Endothelial cell of umbilical vein (primary cell): Measurements from ENCODE around the gene ATF3.

ENCODE experiments used
- EZH2 ChIP-seq: IDR thresholded peaks from 2 replicates; pipeline ENCODE4 v1.6.1; 2012; ENCODE audit warnings: borderline replicate concordance, low read depth, mild to moderate bottlenecking, moderate library complexity, low read length, inconsistent platforms; ENCODE audit not compliant: severe bottlenecking
- TF ChIP-seq, protein P1 (sequence below), 2 donors: IDR thresholded peaks; 1 replicate in 1 of 2; 2 replicates in 1 of 2; pipeline ENCODE4 v1.5.1; 2011; ENCODE audit warnings: low read length in 2 of 2, mild to moderate bottlenecking in 2 of 2, moderate library complexity in 2 of 2, control low read depth in 1 of 2, inconsistent platforms in 1 of 2, low read depth in 1 of 2; ENCODE audit not compliant: insufficient read depth in 1 of 2; ENCODE audit errors: extremely low read depth in 1 of 2

DNA sequence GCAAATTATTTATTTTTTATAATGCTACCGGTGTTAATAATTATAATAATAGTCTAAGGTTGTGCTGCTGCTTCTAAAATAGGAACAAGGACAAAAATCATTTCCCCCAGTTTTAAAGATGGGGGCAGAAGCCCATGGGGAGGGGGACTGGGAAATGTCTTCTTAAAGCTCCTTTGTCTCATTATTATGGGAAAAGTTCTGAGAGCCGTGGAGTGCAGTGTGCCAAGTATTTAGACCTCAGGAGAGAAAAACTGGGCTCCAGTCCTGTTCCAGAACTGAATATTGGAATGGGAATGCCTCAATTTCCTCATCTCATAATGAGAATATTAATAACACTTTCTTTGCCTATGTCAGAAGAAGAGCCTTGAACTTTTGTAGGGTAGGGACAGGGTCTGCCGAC lies 40.9 kb upstream of the ATF3 start:
- TF ChIP-seq, protein P1, sequence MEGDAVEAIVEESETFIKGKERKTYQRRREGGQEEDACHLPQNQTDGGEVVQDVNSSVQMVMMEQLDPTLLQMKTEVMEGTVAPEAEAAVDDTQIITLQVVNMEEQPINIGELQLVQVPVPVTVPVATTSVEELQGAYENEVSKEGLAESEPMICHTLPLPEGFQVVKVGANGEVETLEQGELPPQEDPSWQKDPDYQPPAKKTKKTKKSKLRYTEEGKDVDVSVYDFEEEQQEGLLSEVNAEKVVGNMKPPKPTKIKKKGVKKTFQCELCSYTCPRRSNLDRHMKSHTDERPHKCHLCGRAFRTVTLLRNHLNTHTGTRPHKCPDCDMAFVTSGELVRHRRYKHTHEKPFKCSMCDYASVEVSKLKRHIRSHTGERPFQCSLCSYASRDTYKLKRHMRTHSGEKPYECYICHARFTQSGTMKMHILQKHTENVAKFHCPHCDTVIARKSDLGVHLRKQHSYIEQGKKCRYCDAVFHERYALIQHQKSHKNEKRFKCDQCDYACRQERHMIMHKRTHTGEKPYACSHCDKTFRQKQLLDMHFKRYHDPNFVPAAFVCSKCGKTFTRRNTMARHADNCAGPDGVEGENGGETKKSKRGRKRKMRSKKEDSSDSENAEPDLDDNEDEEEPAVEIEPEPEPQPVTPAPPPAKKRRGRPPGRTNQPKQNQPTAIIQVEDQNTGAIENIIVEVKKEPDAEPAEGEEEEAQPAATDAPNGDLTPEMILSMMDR (IDR thresholded peaks at IDR 0.05; ENCODE audit: extremely low read depth in 1 of 2, insufficient read depth in 1 of 2, low read depth in 1 of 2, low read length in 2 of 2): no peak
- no peak for TF ChIP-seq EZH2
